PFSK-1 (cell line): ENCODE results near the gene TTC19.

Experiments used
- POLR2AphosphoS5 ChIP-seq: IDR thresholded peaks from 2 replicates; pipeline ENCODE4 v1.6.1; 2012; ENCODE audit warnings: low read depth, mild to moderate bottlenecking, control low read depth, low read length, moderate library complexity
- TAF1 ChIP-seq: IDR thresholded peaks from 2 replicates; pipeline ENCODE4 v1.6.1; 2012; ENCODE audit warnings: low read length, control low read depth, borderline replicate concordance; ENCODE audit not compliant: insufficient read depth

DNA sequence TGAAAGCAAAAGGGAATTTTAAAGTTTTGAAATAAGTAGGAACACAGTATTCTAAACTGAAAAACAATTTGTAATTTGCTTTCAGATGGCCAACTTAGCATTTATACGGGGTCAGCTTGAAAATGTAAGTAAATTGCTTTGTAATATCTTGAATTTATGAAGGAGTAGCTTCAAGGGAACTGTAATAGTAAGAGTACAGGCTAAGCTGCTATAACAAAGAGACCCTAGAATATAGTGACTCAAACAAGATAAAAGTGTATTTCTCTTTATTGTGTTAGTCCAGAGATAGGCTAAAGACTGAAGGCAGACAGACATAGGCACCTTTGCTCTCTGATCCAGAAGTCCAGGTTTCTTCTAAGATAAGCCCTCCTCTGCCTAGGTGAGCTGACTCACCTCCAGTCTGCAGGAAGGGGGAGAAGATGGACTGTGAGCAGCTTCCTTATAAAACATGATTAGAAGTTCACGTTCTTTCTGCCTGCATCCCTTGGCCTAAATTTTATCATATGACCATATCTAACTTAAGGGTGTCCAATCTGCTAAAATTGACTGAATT is 3.2 kb downstream of the TTC19 start:
- TF ChIP-seq POLR2AphosphoS5 (no peak), TAF1 (no peak)
